ENCODE results near the gene GHR.

GHR gene

GRCh38 chr5:42598311-42598710, 175.1 kb downstream of the GHR start:
- H3K27me3 ChIP-seq (ENCODE audit: insufficient read depth, low read depth): no peaks in the 10 kb centered on the region
- H2AFZ ChIP-seq (ENCODE audit: low read depth): no peak overlapping the region
- H3K9ac ChIP-seq: no peak overlapping the region
- H3K4me2 ChIP-seq: no peak overlapping the region
- H3K27ac ChIP-seq: no peak overlapping the region
- no peaks in the 10 kb centered on the region for H3K79me2 ChIP-seq (ENCODE audit: insufficient read depth, low read depth)
- no peaks in the 10 kb centered on the region for H4K20me1 ChIP-seq (ENCODE audit: insufficient read depth)
- no peak for TF ChIP-seq CTCF (conservative IDR thresholded peaks at IDR 0.05; ENCODE audit: low read depth, low read length)
- H3K4me1 ChIP-seq (ENCODE audit: low read depth, poor library complexity, severe bottlenecking): peaks cover 48% of the 10 kb centered on the region
- no peak overlapping the region for H3K4me3 ChIP-seq (IDR thresholded peaks at IDR 0.05; ENCODE audit: insufficient read depth, low read depth, low read length)
- H3K36me3 ChIP-seq (ENCODE audit: insufficient read depth): no peaks in the 10 kb centered on the region

- no peaks in the 10 kb centered on the region for H4K20me1 ChIP-seq (ENCODE audit: insufficient read depth)
- no peaks in the 10 kb centered on the region for H3K27me3 ChIP-seq (ENCODE audit: insufficient read depth, low read depth)
- no peak overlapping the region for H3K9ac ChIP-seq
- peaks cover 48% of the 10 kb centered on the region for H3K4me1 ChIP-seq (ENCODE audit: low read depth, poor library complexity, severe bottlenecking)
- H3K36me3 ChIP-seq (ENCODE audit: insufficient read depth): no peaks in the 10 kb centered on the region
- H3K79me2 ChIP-seq (ENCODE audit: insufficient read depth, low read depth): no peaks in the 10 kb centered on the region
- no peak overlapping the region for H3K4me2 ChIP-seq
- no peak for TF ChIP-seq CTCF (conservative IDR thresholded peaks at IDR 0.05; ENCODE audit: low read depth, low read length)
- H3K27ac ChIP-seq: no peak overlapping the region
- H2AFZ ChIP-seq (ENCODE audit: low read depth): no peak overlapping the region
- H3K4me3 ChIP-seq (IDR thresholded peaks at IDR 0.05; ENCODE audit: insufficient read depth, low read depth, low read length): no peak overlapping the region
Measured at GRCh38 chr5:42599106-42599505, 175.9 kb downstream of the GHR start.

GRCh38 chr5:42600441-42600840, 177.2 kb downstream of the GHR start:
- Histone ChIP-seq H3K36me3 (ENCODE audit: insufficient read depth) (no peaks in the 10 kb centered on the region), H3K4me3 (IDR thresholded peaks at IDR 0.05; ENCODE audit: insufficient read depth, low read depth, low read length) (no peak overlapping the region), H3K9ac (no peak overlapping the region), H3K4me2 (peak overlapping the region; percentile 15; the same call in 1 of the 2 replicates), H3K27me3 (ENCODE audit: insufficient read depth, low read depth) (no peaks in the 10 kb centered on the region), H2AFZ (ENCODE audit: low read depth) (no peak overlapping the region), H3K4me1 (ENCODE audit: low read depth, poor library complexity, severe bottlenecking) (peaks cover 45% of the 10 kb centered on the region), H3K27ac (peak overlapping the region; percentile 3; the same call in 1 of the 2 replicates), H4K20me1 (ENCODE audit: insufficient read depth) (no peaks in the 10 kb centered on the region), H3K79me2 (ENCODE audit: insufficient read depth, low read depth) (no peaks in the 10 kb centered on the region)
- TF ChIP-seq CTCF (conservative IDR thresholded peaks at IDR 0.05; ENCODE audit: low read depth, low read length): no peak

- no peaks in the 10 kb centered on the region for H3K79me2 ChIP-seq (ENCODE audit: insufficient read depth, low read depth)
- TF ChIP-seq CTCF (conservative IDR thresholded peaks at IDR 0.05; ENCODE audit: low read depth, low read length): no peak
Measured at GRCh38 chr5:42604171-42604711, 181.0 kb downstream of the GHR start.

More at GRCh38 chr5:42604171-42604711, 181.0 kb downstream of the GHR start:
- Histone ChIP-seq H4K20me1 (ENCODE audit: insufficient read depth) (no peaks in the 10 kb centered on the region), H3K9ac (no peak overlapping the region), H3K4me2 (no peak overlapping the region), H3K27ac (no peak overlapping the region), H3K27me3 (ENCODE audit: insufficient read depth, low read depth) (no peaks in the 10 kb centered on the region), H3K4me3 (IDR thresholded peaks at IDR 0.05; ENCODE audit: insufficient read depth, low read depth, low read length) (no peak overlapping the region), H3K36me3 (ENCODE audit: insufficient read depth) (no peaks in the 10 kb centered on the region), H2AFZ (ENCODE audit: low read depth) (no peak overlapping the region), H3K4me1 (ENCODE audit: low read depth, poor library complexity, severe bottlenecking) (peaks cover 34% of the 10 kb centered on the region)
